WTC11 (cell line): ENCODE results near the gene DLGAP3. TPM values are rescaled to one million over a fixed set of nuclear protein-coding genes. Genes with fewer than 3 reads are reported as not detected.

ENCODE experiments used
- CREB1 ChIP-seq: sonication (generic); formaldehyde crosslinking; IDR thresholded peaks from 2 replicates; pipeline ENCODE4 v1.8.0; 2023; ENCODE audit warnings: mild to moderate bottlenecking, missing genetic modification reagents
- FOXK1 ChIP-seq: sonication (generic); formaldehyde crosslinking; IDR thresholded peaks from 2 replicates; pipeline ENCODE4 v1.8.0; 2022; ENCODE audit warnings: mild to moderate bottlenecking, moderate library complexity, missing genetic modification reagents
- FOXP1 ChIP-seq: sonication (generic); formaldehyde crosslinking; IDR thresholded peaks from 2 replicates; pipeline ENCODE4 v1.8.0; 2022; ENCODE audit warnings: missing genetic modification reagents, mild to moderate bottlenecking, moderate library complexity, borderline replicate concordance
- GRHL2 ChIP-seq: fragments of 250-450 bp; sonication (Bioruptor Pico); IDR thresholded peaks from 2 replicates; pipeline ENCODE4 v1.8.0; 2022; ENCODE audit warnings: mild to moderate bottlenecking, moderate library complexity; ENCODE audit not compliant: insufficient replicate concordance, severe bottlenecking
- HMGA2 ChIP-seq: fragments of 250-450 bp; sonication (Bioruptor Pico); IDR thresholded peaks from 2 replicates; pipeline ENCODE4 v1.4.0; 2021; ENCODE audit warnings: mild to moderate bottlenecking, moderate library complexity
- JUN ChIP-seq: sonication (generic); formaldehyde crosslinking; IDR thresholded peaks from 2 replicates; pipeline ENCODE4 v1.8.0; 2023; ENCODE audit warnings: mild to moderate bottlenecking, missing genetic modification reagents
- KAT7 ChIP-seq: sonication (generic); formaldehyde crosslinking; IDR thresholded peaks from 2 replicates; pipeline ENCODE4 v1.8.1; 2023; ENCODE audit warnings: missing genetic modification reagents, mild to moderate bottlenecking, borderline replicate concordance
- MYBL2 ChIP-seq: sonication (generic); formaldehyde crosslinking; IDR thresholded peaks from 2 replicates; pipeline ENCODE4 v1.8.1; 2023; ENCODE audit warnings: mild to moderate bottlenecking, moderate library complexity, missing genetic modification reagents
- NR1H2 ChIP-seq: sonication (generic); formaldehyde crosslinking; IDR thresholded peaks from 2 replicates; pipeline ENCODE4 v1.9.0; 2021; ENCODE audit warnings: mild to moderate bottlenecking, moderate library complexity, missing genetic modification reagents
- RELA ChIP-seq: sonication (generic); formaldehyde crosslinking; IDR thresholded peaks from 2 replicates; pipeline ENCODE4 v1.8.1; 2022; ENCODE audit warnings: missing genetic modification reagents, mild to moderate bottlenecking, borderline replicate concordance
- SMAD3 ChIP-seq: sonication (generic); formaldehyde crosslinking; IDR thresholded peaks from 2 replicates; pipeline ENCODE4 v1.8.0; 2022; ENCODE audit warnings: missing genetic modification reagents, mild to moderate bottlenecking, borderline replicate concordance
- SOX15 ChIP-seq: fragments of 250-450 bp; sonication (Bioruptor Pico); IDR thresholded peaks from 2 replicates; pipeline ENCODE4 v1.9.0; 2021; ENCODE audit warnings: mild to moderate bottlenecking
- SP1 ChIP-seq: sonication (generic); formaldehyde crosslinking; conservative IDR thresholded peaks from 2 replicates; pipeline ENCODE4 v1.8.1; 2022; ENCODE audit warnings: missing genetic modification reagents
- TCF7 ChIP-seq: sonication (generic); formaldehyde crosslinking; IDR thresholded peaks from 2 replicates; pipeline ENCODE4 v1.8.0; 2022; ENCODE audit warnings: mild to moderate bottlenecking, low read depth, missing genetic modification reagents, moderate library complexity
- total RNA-seq: library from RNA; stranded (reverse); gene quantifications from 3 replicates; pipeline ENCODE4 v1.2.3, GENCODE V29; 2021
- TF ChIP-seq, protein P1 (sequence below): sonication (generic); formaldehyde crosslinking; IDR thresholded peaks from 2 replicates; pipeline ENCODE4 v1.8.1; 2022; ENCODE audit warnings: missing genetic modification reagents, borderline replicate concordance
- TF ChIP-seq, protein P2 (sequence below): fragments of 250-450 bp; sonication (Bioruptor Pico); IDR thresholded peaks from 2 replicates; pipeline ENCODE4 v2.1.2; 2022; ENCODE audit warnings: mild to moderate bottlenecking, moderate library complexity
- TF ChIP-seq, protein P3 (sequence below): sonication (generic); formaldehyde crosslinking; IDR thresholded peaks from 2 replicates; pipeline ENCODE4 v1.8.1; 2023; ENCODE audit warnings: mild to moderate bottlenecking, missing genetic modification reagents, moderate library complexity
- TF ChIP-seq, protein P4 (sequence below): sonication (generic); formaldehyde crosslinking; IDR thresholded peaks from 2 replicates; pipeline ENCODE4 v1.8.0; 2022; ENCODE audit warnings: mild to moderate bottlenecking, missing genetic modification reagents
- TF ChIP-seq, protein P5 (sequence below): fragments of 250-450 bp; sonication (Bioruptor Pico); IDR thresholded peaks from 2 replicates; pipeline ENCODE4 v1.8.0; 2021; ENCODE audit warnings: mild to moderate bottlenecking
- TF ChIP-seq, protein P6 (sequence below): sonication (generic); formaldehyde crosslinking; IDR thresholded peaks from 2 replicates; pipeline ENCODE4 v1.8.1; 2023; ENCODE audit warnings: mild to moderate bottlenecking, missing genetic modification reagents
- TF ChIP-seq, protein P7 (sequence below): fragments of 200-600 bp; IDR thresholded peaks from 2 replicates; pipeline ENCODE4 v1.8.0; 2022; ENCODE audit warnings: antibody characterized with exemption
- TF ChIP-seq, protein P8 (sequence below): fragments of 250-450 bp; sonication (Bioruptor Pico); IDR thresholded peaks from 2 replicates; pipeline ENCODE4 v1.9.0; 2021; ENCODE audit warnings: mild to moderate bottlenecking

DLGAP3 gene
- total RNA-seq, 1 experiment from 2014 or later, result 11.3 TPM

DNA sequence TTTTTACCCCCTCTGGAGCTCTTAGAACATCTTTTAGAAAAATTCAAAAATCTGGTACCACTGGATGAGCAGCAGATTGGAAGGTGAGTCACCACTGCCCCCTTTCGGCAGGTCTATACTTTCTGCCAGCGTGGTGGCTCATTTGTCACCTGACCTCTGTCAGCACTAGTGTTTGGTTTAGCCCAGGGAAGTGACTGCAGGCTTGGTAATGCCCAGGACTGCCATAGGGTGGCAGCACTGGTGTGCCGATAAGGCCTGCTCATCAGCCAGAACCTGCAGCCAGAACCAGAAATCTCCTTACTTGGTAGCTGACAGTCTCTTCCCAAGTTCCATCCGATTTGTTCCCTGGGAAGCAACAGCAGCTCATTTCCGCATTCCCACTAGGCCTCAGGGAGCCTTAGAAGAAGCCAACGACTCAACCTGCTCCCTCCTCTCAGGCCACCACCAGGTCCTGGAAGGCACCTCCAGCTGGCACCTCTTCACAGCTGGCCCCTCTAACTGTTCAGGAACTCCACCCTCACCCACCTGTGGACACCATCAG is 76.7 kb downstream of the DLGAP3 start (continued):
- TF ChIP-seq, protein P1, sequence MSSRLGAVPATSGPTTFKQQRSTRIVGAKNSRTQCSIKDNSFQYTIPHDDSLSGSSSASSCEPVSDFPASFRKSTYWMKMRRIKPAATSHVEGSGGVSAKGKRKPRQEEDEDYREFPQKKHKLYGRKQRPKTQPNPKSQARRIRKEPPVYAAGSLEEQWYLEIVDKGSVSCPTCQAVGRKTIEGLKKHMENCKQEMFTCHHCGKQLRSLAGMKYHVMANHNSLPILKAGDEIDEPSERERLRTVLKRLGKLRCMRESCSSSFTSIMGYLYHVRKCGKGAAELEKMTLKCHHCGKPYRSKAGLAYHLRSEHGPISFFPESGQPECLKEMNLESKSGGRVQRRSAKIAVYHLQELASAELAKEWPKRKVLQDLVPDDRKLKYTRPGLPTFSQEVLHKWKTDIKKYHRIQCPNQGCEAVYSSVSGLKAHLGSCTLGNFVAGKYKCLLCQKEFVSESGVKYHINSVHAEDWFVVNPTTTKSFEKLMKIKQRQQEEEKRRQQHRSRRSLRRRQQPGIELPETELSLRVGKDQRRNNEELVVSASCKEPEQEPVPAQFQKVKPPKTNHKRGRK (CRISPR knock-in tag), result no peak
- TF ChIP-seq, protein P2, sequence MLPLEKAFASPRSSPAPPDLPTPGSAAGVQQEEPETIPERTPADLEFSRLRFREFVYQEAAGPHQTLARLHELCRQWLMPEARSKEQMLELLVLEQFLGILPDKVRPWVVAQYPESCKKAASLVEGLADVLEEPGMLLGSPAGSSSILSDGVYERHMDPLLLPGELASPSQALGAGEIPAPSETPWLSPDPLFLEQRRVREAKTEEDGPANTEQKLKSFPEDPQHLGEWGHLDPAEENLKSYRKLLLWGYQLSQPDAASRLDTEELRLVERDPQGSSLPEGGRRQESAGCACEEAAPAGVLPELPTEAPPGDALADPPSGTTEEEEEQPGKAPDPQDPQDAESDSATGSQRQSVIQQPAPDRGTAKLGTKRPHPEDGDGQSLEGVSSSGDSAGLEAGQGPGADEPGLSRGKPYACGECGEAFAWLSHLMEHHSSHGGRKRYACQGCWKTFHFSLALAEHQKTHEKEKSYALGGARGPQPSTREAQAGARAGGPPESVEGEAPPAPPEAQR (CRISPR knock-in tag), result no peak
- 0 out of 2 replicates have a peak, but pooled peaks have one; percentile 30 for TF ChIP-seq FOXK1
- TF ChIP-seq SP1 (CRISPR knock-in tag), result peak; percentile 21; the same call in 1 of the 2 replicates
- TF ChIP-seq JUN, result no peak
- TF ChIP-seq, protein P3, sequence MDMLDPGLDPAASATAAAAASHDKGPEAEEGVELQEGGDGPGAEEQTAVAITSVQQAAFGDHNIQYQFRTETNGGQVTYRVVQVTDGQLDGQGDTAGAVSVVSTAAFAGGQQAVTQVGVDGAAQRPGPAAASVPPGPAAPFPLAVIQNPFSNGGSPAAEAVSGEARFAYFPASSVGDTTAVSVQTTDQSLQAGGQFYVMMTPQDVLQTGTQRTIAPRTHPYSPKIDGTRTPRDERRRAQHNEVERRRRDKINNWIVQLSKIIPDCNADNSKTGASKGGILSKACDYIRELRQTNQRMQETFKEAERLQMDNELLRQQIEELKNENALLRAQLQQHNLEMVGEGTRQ (CRISPR knock-in tag), result peak; percentile 89
- 0 out of 2 replicates have a peak, but pooled peaks have one; percentile 33 for TF ChIP-seq FOXP1 (CRISPR knock-in tag)
- no peak for TF ChIP-seq TCF7 (CRISPR knock-in tag)
- TF ChIP-seq, protein P4, sequence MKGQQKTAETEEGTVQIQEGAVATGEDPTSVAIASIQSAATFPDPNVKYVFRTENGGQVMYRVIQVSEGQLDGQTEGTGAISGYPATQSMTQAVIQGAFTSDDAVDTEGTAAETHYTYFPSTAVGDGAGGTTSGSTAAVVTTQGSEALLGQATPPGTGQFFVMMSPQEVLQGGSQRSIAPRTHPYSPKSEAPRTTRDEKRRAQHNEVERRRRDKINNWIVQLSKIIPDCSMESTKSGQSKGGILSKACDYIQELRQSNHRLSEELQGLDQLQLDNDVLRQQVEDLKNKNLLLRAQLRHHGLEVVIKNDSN (CRISPR knock-in tag), result peak; percentile 85
- TF ChIP-seq, protein P5, sequence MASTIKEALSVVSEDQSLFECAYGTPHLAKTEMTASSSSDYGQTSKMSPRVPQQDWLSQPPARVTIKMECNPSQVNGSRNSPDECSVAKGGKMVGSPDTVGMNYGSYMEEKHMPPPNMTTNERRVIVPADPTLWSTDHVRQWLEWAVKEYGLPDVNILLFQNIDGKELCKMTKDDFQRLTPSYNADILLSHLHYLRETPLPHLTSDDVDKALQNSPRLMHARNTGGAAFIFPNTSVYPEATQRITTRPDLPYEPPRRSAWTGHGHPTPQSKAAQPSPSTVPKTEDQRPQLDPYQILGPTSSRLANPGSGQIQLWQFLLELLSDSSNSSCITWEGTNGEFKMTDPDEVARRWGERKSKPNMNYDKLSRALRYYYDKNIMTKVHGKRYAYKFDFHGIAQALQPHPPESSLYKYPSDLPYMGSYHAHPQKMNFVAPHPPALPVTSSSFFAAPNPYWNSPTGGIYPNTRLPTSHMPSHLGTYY, result no peak
- TF ChIP-seq, protein P6, sequence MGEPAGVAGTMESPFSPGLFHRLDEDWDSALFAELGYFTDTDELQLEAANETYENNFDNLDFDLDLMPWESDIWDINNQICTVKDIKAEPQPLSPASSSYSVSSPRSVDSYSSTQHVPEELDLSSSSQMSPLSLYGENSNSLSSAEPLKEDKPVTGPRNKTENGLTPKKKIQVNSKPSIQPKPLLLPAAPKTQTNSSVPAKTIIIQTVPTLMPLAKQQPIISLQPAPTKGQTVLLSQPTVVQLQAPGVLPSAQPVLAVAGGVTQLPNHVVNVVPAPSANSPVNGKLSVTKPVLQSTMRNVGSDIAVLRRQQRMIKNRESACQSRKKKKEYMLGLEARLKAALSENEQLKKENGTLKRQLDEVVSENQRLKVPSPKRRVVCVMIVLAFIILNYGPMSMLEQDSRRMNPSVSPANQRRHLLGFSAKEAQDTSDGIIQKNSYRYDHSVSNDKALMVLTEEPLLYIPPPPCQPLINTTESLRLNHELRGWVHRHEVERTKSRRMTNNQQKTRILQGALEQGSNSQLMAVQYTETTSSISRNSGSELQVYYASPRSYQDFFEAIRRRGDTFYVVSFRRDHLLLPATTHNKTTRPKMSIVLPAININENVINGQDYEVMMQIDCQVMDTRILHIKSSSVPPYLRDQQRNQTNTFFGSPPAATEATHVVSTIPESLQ (CRISPR knock-in tag), result no peak
- no peak for TF ChIP-seq CREB1 (CRISPR knock-in tag)
- TF ChIP-seq HMGA2 (CRISPR knock-in tag), result no peak
- TF ChIP-seq MYBL2, result no peak
- TF ChIP-seq SMAD3, result no peak
- TF ChIP-seq, protein P7, sequence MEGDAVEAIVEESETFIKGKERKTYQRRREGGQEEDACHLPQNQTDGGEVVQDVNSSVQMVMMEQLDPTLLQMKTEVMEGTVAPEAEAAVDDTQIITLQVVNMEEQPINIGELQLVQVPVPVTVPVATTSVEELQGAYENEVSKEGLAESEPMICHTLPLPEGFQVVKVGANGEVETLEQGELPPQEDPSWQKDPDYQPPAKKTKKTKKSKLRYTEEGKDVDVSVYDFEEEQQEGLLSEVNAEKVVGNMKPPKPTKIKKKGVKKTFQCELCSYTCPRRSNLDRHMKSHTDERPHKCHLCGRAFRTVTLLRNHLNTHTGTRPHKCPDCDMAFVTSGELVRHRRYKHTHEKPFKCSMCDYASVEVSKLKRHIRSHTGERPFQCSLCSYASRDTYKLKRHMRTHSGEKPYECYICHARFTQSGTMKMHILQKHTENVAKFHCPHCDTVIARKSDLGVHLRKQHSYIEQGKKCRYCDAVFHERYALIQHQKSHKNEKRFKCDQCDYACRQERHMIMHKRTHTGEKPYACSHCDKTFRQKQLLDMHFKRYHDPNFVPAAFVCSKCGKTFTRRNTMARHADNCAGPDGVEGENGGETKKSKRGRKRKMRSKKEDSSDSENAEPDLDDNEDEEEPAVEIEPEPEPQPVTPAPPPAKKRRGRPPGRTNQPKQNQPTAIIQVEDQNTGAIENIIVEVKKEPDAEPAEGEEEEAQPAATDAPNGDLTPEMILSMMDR, result peak; percentile 96
- TF ChIP-seq GRHL2, result no peak
- TF ChIP-seq KAT7 (CRISPR knock-in tag), result no peak
- TF ChIP-seq SOX15 (CRISPR knock-in tag), result no peak
- TF ChIP-seq, protein P8, sequence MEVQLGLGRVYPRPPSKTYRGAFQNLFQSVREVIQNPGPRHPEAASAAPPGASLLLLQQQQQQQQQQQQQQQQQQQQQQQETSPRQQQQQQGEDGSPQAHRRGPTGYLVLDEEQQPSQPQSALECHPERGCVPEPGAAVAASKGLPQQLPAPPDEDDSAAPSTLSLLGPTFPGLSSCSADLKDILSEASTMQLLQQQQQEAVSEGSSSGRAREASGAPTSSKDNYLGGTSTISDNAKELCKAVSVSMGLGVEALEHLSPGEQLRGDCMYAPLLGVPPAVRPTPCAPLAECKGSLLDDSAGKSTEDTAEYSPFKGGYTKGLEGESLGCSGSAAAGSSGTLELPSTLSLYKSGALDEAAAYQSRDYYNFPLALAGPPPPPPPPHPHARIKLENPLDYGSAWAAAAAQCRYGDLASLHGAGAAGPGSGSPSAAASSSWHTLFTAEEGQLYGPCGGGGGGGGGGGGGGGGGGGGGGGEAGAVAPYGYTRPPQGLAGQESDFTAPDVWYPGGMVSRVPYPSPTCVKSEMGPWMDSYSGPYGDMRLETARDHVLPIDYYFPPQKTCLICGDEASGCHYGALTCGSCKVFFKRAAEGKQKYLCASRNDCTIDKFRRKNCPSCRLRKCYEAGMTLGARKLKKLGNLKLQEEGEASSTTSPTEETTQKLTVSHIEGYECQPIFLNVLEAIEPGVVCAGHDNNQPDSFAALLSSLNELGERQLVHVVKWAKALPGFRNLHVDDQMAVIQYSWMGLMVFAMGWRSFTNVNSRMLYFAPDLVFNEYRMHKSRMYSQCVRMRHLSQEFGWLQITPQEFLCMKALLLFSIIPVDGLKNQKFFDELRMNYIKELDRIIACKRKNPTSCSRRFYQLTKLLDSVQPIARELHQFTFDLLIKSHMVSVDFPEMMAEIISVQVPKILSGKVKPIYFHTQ (CRISPR knock-in tag), result no peak
- TF ChIP-seq NR1H2, result no peak
- no peak for TF ChIP-seq RELA (CRISPR knock-in tag)
- TF ChIP-seq, all 79 proteins: peak for 6
